HG02571 (cell line): Measurements from ENCODE around the gene GPR82.
"Not testable (repeated sequence)": the region's sequence is repeated elsewhere in the genome, so short reads cannot be mapped to it uniquely, and the experiment has no call there.

Experiments used
- ATAC-seq: cut with Tn5 transposase; IDR thresholded peaks from one replicate; pipeline ENCODE4 v1.9.1; 2021; ENCODE audit warnings: mild to moderate bottlenecking, moderate library complexity; ENCODE audit not compliant: unreplicated experiment

Gene GPR82

DNA sequence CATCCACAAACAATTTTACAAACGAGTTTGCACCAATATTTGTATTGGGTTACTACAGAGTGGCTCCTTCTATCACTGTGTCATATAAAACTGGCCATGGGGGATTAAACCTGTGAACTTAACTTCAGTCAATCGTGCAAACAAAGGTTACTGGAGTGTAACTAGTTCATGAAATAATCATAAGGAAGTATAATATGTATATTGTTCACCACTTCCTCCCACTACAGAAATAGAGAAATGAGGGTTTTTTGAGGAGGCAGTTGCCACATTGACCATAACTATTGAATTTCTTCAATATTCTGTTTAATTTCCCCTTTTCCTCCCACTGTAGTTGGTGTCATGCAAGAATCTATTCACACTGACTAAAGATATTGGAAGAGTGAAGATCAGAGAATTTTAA lies at the start of gene GPR82:
TSS of gene GPR82 (plus strand) at position 356 of the 400 bp plus-strand sequence. CDS start 2,846 bp downstream, outside the sequence.
- no peak for ATAC-seq

- ATAC-seq, result not testable (repeated sequence)
These were observed 47.6 kb upstream of the GPR82 start for GRCh38 chrX:41676361-41676760.

DNA sequence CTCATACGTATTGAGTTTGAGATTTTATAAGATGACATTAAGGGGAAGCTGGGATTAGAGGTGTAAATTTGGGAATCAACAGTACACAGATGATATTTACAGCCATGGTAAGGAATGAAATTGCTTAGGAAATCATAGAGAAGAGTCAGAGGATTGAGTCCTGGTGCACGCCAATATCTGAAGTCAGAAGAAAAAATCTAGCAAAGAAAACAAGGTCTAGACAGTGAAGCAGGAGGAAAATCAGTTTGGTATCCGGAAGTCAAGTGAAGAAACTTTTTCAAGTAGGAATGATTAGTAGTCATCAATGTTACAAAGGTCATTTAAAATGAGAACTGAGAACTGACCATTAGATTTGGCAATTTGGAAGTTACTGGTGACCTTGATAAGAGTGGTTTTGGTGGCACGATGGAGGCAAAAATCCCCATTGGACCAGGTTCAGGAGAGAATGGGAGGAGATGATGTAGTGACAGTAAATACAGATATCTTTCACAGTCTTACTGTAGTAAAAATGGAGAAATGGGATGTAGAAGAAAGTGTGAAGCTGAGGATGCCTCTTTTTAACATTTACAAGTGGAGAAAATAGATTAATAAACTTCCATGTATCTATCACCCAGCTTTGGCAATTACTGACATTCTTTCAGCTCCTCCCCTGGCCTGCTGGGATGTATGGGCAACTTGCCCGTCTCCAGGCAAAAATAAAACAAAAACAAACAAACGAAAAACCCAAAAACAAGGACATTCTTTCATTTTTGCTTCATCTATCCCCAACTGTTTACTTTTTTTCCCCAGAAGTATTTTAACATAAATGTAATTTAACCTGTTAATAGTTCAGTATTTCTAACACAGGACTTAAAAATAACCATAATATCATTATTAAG lies 46.6 kb upstream of the GPR82 start:
- no peak for ATAC-seq

- ATAC-seq, result no peak
These were observed 39.8 kb upstream of the GPR82 start for GRCh38 chrX:41684138-41684537.

DNA sequence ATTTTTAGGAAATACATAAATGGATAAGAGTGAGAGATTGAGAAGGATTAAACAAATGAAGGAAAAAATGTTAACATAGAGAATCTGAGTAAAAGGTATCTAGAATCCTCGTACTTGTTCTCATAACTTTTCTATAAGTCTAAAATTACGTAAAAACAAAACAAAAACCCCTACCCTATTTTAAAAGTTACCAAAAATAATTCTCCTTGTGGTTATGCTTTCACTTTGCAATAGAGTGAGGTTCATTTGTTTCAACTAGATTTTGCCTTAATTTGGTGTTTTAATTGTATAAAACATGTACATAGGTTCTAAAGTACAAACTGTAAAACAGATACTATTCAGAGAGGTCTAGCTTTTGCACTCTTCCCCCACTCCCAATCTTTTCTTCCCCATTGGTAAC lies 39.0 kb upstream of the GPR82 start:
- no peak for ATAC-seq

DNA sequence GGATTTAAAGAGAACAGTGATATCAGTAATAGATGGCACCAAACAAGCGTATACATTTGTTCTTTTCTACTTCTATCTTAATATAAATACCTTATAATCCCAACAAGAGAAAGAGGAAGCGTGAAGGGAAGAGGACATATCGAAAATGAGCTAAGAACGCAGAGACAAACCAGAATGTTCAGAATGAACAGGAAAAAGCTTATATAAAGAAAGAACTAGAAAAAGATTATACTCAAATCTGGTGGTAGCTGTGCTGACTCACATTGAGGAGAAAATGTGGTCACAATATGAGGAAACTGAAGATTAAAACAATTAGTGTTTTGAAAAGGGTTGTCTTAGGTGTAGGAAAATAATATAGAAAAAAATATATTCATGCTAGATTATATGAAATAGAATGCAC lies 37.2 kb upstream of the GPR82 start:
- no peak for ATAC-seq

GRCh38 chrX:41688156-41688555 lies 35.8 kb upstream of the GPR82 start:
- no peak for ATAC-seq

DNA sequence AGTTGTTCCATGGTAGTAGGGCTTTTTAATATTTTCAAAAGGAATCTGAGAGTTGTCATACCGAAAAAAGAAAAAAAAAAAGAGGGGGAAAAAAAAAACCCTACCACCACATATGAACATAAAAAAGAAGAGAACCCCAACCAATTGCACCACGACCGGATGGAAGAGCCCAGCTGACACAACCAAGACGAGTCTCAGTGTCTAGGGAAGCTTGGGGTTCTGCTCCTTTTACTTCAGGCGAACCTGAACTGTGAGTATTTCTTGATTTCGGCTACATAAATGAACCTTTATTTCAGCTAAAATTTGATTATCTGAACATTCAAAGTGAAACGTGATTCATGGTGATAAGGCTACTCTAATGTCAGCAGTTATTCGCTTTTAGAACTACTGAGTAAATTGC lies 35.1 kb upstream of the GPR82 start, which contains the start of gene GPR34:
TSS of gene GPR34 (plus strand) at position 139 of the 400 bp plus-strand sequence. CDS start 6,661 bp downstream, outside the sequence.
- ATAC-seq, result no peak

DNA sequence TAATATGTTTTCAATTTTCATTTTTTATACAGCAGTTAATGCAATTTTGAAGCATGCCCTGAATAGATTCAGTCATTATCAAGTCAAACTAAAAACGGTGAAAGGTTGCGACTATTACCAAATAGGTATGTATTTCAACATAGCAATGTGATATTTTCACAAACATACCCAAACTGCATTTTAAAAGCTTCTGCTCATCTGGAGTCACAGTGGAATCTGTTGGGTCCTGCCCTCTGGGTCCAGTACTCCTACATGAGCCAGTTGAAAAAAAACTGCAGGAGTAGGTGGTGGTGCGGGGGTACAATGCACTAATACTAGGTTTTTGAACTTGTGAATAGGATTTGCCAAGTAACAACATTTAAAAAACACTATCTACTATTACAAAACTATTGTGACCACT lies 34.3 kb upstream of the GPR82 start:
- no peak for ATAC-seq

GRCh38 chrX:41692162-41692749 lies 31.7 kb upstream of the GPR82 start:
- no peak for ATAC-seq

GRCh38 chrX:41693024-41693423 lies 31.0 kb upstream of the GPR82 start:
- ATAC-seq, result no peak

DNA sequence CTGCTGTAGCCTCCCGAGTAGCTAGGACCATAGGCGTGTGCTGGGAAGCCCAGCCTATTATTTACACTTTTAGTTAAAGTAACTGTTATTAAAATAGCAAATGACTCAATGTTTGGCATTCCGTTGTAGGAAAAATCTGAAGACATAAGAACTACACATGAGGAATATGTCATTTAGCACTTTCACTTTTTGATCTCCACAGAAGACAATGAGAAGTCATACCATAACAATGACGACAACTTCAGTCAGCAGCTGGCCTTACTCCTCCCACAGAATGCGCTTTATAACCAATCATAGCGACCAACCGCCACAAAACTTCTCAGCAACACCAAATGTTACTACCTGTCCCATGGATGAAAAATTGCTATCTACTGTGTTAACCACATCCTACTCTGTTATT lies 28.6 kb upstream of the GPR82 start:
- ATAC-seq, result no peak

- ATAC-seq, result no peak
These were observed 20.4 kb upstream of the GPR82 start for GRCh38 chrX:41703574-41704029.

- no peak for ATAC-seq
These were observed 18.9 kb upstream of the GPR82 start for GRCh38 chrX:41705042-41705441.

GRCh38 chrX:41705680-41706374 lies 18.2 kb upstream of the GPR82 start:
- no peak for ATAC-seq

DNA sequence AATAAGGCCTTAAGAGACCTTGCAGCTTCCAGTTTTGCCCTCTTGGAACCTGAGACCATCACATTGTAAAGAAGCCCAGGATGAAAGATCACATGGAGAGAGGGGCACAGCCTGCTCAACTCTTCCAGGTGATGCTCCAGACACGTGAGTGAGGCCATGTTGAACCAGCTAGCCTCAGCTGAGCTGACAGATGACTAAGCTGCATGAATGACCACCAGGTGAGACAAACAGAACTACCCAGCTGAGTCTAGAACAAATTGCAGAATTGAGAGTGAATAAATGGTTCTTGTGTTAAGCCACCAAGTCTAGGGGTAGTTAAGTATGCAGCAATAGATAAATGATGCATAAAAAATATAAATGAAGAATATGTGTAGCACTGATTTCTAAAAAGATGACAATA lies 16.8 kb upstream of the GPR82 start:
- no peak for ATAC-seq

DNA sequence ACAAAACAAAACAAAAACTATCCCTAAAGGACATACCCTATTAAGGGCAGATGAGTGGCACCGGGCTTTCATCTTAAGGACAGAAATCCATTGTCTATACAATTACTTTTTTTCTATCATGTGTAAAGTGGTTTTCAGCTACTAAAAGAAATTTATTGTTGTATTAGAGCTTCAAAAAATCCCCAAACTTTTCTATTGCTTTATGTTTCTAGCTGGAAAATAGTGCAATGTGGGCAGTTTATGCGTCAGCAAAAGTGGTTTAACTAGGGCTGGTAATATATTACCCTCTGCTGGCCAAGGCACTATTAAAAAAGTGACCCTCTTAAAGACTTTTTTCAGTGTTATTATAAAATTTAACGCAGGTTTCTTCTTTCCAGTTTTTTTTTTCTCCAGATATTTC lies 15.5 kb upstream of the GPR82 start:
- no peak for ATAC-seq

GRCh38 chrX:41711021-41711667 lies 12.8 kb upstream of the GPR82 start:
- ATAC-seq, result no peak

- ATAC-seq, result no peak
These were observed 7.8 kb upstream of the GPR82 start for GRCh38 chrX:41716222-41716621.

DNA sequence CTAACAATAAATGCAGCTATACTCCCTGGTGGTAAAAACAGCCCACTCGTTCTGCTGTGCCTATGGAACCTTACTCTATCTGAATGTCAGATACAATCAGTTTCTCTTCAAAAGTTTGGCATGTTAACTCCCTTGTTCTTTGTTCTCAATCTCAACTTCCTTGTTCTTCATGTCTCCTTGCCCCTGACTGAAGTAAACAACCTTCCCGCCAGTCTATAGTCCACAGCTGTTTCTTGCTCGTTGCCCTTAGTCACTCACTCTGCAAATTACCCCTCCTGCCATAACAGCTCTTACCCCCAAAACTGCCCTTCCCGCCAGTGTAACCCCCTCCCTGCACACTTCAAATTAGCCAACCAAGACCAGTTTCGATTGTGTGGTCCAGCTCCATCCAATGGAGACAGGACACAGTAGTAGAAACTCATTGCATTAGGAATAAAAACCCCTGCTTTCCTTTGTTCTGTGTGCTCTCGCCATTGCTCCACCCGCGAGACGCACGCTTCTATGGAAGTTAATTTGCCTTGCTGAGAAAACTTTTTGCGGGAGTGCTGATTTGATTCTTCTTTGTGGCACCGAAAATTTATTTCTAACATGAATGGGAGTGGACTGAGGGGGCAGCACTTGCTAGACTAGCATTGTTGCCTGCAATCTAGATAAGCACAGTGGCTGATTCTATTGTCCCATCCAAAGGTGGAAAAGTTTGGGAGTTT lies 7.1 kb upstream of the GPR82 start:
- ATAC-seq, result no peak
